Tibial nerve (tissue), 4 donors: Measurements from ENCODE around the gene RCVRN.

Source experiments
- EP300 ChIP-seq, 2 donors: sonication (generic); formaldehyde crosslinking; IDR thresholded peaks; one replicate each; pipeline ENCODE4 v1.6.1; 2017; ENCODE audit warnings: antibody characterized with exemption in 2 of 2, mild to moderate bottlenecking in 1 of 2
- POLR2A ChIP-seq, 2 donors: fragments of 450-650 bp; IDR thresholded peaks; one replicate each; pipeline ENCODE4 v1.6.1; 2017; ENCODE audit warnings: antibody characterized with exemption in 2 of 2, mild to moderate bottlenecking in 2 of 2, moderate library complexity in 2 of 2
- TF ChIP-seq, protein P1 (sequence below), 5 experiments: fragments of 200-600 bp in 3 of 5; fragments of 450-650 bp in 2 of 5; sonication (generic) in 3 of 5; IDR thresholded peaks; one replicate each; pipeline ENCODE4 v1.5.1; 2016 to 2019; ENCODE audit warnings: antibody characterized with exemption in 5 of 5, mild to moderate bottlenecking in 3 of 5, moderate library complexity in 2 of 5

DNA sequence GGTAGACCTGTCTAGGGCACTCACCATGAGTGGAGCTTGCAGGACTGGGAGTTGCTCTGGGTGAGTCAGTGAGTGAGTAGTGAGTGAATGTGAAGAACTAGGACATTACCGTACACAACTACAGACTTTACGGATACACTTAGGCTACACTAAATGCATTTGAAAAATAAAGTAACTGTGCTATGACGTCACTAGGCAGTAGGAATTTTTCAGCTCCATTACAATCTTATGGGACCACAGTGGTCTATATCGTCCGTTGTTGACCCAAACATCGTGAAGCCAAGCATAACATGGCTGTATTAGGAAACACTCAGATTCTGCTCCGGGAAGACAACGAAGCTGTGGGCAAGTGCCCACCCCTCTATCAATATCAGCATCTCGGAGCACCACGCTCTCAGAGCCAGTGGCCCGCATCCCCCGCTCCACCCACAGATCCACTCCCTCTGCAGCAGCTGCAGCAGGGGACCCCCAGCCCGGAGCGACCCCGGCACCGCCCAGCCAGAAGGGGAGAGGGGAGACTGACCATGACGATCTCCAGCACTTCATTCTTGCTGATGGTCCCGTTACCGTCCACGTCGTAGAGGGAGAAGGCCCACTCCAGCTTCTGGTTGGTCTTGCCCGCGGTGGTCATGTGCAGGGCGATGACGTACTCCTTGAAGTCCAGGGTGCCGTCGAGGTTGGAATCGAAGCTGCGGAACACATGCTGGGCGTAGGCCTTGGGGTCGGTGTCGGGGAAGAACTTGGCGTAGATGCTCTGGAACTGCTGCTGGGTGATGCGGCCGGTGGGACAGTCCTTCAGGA lies 594 bp downstream of the RCVRN start:
- TF ChIP-seq POLR2A (IDR thresholded peaks at IDR 0.05) (no peak), EP300 (IDR thresholded peaks at IDR 0.05) (no peak)
- TF ChIP-seq, protein P1, sequence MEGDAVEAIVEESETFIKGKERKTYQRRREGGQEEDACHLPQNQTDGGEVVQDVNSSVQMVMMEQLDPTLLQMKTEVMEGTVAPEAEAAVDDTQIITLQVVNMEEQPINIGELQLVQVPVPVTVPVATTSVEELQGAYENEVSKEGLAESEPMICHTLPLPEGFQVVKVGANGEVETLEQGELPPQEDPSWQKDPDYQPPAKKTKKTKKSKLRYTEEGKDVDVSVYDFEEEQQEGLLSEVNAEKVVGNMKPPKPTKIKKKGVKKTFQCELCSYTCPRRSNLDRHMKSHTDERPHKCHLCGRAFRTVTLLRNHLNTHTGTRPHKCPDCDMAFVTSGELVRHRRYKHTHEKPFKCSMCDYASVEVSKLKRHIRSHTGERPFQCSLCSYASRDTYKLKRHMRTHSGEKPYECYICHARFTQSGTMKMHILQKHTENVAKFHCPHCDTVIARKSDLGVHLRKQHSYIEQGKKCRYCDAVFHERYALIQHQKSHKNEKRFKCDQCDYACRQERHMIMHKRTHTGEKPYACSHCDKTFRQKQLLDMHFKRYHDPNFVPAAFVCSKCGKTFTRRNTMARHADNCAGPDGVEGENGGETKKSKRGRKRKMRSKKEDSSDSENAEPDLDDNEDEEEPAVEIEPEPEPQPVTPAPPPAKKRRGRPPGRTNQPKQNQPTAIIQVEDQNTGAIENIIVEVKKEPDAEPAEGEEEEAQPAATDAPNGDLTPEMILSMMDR (IDR thresholded peaks at IDR 0.05): no peak
